ENCODE measurements around the gene CSDE1.
"Not testable (repeated sequence)": the region's sequence is repeated elsewhere in the genome, so short reads cannot be mapped to it uniquely, and the experiment has no call there.

CSDE1 gene

GRCh38 chr1:114757455-114758255 lies at the start of gene CSDE1:
Gene CSDE1 (minus strand): TSS chr1:114757984. CDS start chr1:114739890, 18,094 bp downstream.
- DNase-seq (ENCODE audit: low read depth in 2 of 2): peak; percentile 91 to 94

- not testable (repeated sequence) for DNase-seq (ENCODE audit: low read depth in 2 of 2)
These were observed 46.7 kb upstream of the CSDE1 start for GRCh38 chr1:114804449-114804848.

- no peak for DNase-seq (ENCODE audit: low read depth in 2 of 2)
These were observed 45.2 kb upstream of the CSDE1 start for GRCh38 chr1:114803001-114803400.

DNA sequence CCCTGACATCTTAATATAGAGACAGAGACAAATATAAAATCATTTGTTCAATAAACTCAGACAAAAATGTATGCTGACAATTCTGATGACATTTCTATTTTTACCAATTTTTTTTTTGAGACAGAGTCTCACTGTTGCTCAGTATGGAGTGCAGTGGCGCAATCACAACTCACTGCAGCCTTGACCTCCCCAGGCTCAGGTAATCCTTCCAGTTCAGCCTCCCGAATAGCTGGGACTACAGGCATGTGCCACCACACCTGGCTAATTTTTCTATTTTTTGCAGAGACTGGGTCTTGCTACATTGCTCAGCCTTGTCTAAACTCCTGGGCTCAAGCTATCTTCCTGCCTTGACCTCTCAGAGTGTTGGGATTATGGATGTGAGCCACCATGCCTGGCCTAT lies 36.3 kb upstream of the CSDE1 start:
- DNase-seq (ENCODE audit: low read depth in 2 of 2): no peak

DNA sequence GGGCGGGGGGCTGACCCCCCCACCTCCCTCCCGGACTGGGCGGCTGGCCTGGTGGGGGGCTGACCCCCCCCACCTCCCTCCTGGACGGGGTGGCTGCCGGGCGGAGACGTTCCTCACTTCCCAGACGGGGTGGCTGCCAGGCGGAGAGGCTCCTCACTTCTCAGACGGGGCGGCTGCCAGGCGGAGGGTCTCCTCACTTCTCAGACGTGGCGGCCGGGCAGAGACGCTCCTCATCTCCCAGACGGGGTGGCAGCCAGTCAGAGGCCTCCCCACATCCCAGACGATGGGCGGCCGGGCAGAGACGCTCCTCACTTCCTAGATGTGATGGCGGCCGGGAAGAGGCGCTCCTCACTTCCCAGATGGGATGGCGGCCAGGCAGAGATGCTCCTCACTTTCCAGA lies 32.8 kb upstream of the CSDE1 start:
- not testable (repeated sequence) for DNase-seq (ENCODE audit: low read depth in 2 of 2)

- not testable (repeated sequence) for DNase-seq (ENCODE audit: low read depth in 2 of 2)
These were observed 28.7 kb upstream of the CSDE1 start for GRCh38 chr1:114786440-114786839.

DNA sequence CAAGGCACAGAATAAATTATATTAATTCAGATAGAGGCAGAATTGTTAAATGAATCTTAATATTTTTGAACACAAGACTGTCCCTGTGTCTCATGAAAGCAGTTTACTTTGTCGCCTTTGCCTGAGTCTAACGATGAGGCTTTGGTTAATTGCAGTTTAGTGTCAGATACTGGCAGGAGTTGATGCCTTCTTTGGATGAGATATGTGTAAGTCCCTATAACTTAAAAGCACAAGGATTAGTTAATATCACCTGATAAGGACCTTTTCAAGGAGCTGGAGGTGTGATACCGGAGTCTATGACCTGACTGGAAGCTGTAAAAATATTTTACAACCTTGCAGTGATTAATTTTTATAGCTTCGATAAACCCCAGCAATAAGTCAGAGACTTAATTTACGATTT lies 24.7 kb upstream of the CSDE1 start:
- no peak for DNase-seq (ENCODE audit: low read depth in 2 of 2)

- DNase-seq (ENCODE audit: low read depth in 2 of 2): peak; percentile 83 to 85
These were observed 22.8 kb upstream of the CSDE1 start, which contains the start of gene SIKE1 for GRCh38 chr1:114780344-114781226. Gene SIKE1 (minus strand): TSS chr1:114780685. CDS start chr1:114780607, 78 bp downstream.

DNA sequence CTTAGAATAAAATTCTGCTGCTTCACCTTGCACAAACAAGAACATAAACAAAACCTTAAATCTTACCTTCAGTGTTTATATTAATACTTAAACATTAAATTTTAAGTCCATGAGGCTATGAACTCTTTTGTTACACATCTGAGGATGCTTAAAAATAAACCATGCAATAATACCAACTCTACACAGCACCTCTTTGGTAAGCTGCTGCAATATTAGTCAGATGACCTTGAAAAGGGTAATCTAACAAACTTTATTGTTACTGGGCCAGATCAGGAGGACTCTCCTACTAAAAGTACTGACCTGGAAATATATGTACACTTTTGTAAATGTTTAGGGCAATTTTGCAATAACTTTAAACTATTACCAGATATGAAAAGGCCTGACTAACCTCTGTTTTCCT lies 21.9 kb upstream of the CSDE1 start:
- DNase-seq (ENCODE audit: low read depth in 2 of 2): no peak

DNA sequence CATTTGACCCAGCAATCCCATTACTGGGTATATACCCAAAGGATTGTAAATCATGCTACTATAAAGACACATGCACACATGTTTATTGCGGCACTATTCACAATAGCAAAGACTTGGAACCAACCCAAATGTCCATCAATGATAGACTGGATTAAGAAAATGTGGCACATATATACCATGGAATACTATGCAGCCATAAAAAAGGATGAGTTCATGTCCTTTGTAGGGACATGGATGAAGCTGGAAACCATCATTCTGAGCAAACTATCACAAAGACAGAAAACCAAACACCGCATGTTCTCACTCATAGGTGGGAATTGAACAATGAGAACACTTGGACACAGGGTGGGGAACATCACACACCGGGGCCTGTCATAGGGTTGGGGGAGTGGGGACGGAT lies 18.9 kb upstream of the CSDE1 start:
- DNase-seq (ENCODE audit: low read depth in 2 of 2): not testable (repeated sequence)

DNA sequence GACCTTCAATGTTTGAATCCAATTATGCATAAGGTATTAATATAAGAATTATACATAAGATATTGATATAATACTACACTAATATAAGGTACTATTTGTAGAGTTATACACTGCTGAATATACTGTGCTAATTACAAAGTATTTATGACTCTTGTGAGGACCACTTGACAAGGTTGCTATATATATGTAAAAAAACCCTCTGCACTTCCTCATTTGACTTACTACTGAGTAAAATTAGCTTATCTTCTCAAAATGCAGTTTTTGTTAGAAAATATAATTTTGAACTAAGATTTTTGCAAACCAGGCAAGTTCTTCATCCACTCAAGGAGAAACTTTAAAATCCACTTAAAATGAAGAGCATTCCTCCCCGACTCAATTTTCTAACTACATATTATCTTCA lies 14.2 kb upstream of the CSDE1 start:
- no peak for DNase-seq (ENCODE audit: low read depth in 2 of 2)

DNA sequence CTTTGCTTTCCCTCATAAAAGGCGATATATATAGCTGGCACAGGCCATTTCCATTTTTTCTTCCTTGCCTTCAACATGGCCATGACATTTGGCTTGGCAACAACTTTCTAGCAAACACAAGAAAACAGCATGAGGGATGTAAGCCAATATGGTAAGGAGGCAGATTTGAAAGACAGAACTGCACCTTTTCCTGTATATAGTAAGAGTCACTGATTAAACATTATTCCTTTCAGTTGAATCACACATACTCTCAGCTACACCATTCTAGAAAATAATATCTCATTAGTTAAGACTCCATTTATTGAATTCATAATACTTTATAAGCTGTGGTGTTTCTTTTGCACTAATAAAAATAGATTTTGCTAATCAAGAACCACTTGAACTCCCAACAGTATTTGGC lies 13.2 kb upstream of the CSDE1 start:
- DNase-seq (ENCODE audit: low read depth in 2 of 2): no peak

DNA sequence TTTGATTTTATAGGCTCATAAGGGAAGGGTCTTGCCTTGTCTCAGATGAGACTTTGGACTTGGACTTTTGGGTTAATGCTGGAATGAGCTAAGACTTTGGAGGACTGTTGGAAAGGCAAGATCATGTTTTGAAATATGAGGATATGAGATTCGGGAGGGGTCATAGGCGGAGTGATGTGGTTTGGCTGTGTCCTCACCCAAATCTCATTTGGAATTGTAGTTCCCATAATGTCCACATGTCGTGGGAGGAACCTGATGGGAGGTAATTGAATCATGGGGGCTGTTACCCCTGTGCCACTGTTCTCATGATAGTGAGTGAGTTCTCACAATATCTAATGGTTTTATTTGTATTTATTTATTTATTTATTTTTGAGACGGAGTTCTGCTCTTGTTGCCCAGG lies 6.9 kb upstream of the CSDE1 start:
- no peak for DNase-seq (ENCODE audit: low read depth in 2 of 2)

GRCh38 chr1:114758256-114758832 lies 560 bp upstream of the CSDE1 start:
- DNase-seq (ENCODE audit: low read depth in 2 of 2): no peak

GRCh38 chr1:114756949-114757454 lies 782 bp downstream of the CSDE1 start:
- DNase-seq (ENCODE audit: low read depth in 2 of 2): no peak

DNA sequence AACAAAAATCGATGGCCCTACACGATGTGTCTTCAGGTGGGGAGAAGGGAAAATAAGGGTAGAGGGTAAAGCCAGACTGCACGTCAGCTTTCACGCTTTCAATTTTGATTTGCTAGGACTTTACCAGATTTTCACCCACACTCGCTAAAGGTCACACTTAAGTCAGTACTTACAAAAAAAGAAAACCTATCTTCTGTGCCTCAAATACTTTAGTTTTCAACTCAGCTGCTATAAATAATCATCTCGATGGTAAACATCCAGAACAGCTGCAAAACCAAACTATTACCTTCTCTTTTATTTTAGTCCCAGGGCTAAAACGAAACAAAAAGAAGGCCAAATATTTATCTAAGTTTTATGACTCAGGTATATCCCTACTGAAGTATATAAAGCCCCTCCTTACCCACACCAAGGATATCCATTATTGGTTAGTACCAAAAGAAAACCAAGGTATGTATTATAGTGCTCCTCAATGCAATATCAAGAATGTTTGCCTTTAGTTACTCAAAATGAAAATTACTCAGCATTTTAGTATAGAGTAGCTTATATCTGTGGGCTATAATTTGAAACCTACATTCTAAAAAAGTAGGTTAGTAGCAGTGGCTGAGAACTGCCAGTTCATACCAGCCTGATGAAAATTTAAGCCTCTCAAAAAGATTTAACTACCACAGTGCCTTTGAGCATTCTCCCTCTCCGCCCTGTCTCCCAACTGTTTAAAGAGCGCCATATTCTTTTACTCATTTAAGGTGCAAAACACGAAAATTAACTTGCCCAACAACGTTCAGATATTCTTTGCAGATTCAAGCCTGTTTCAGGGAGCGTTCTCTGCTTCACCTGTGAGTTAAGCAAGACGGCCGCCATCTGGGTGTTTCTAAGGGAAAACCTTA lies 1.5 kb downstream of the CSDE1 start:
- no peak for DNase-seq (ENCODE audit: low read depth in 2 of 2)

GRCh38 chr1:114755006-114755931 lies 2.5 kb downstream of the CSDE1 start:
- no peak for DNase-seq (ENCODE audit: low read depth in 2 of 2)

- DNase-seq (ENCODE audit: low read depth in 2 of 2): not testable (repeated sequence)
These were observed 4.1 kb downstream of the CSDE1 start for GRCh38 chr1:114753702-114754101.

DNA sequence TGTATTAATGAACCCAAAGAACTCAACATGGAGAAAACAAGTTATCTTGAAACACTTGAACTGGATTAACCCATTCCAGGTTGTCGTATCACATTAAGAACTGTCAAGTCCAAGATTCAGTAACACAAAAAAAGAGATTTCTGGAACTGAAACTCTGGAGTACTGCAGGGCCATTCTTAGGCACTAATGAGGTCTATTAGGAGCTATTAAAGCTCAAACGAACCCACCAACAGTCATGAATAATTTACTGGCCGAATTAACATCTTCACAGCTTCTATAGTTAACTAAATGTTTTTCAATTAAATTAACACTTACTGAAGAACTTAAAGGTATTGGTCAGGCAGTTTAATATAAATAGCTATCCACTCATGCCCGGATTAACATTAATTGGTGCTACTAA lies 4.6 kb downstream of the CSDE1 start:
- DNase-seq (ENCODE audit: low read depth in 2 of 2): no peak

GRCh38 chr1:114750780-114751179 lies 7.0 kb downstream of the CSDE1 start:
- DNase-seq (ENCODE audit: low read depth in 2 of 2): no peak

All from activated CD4-positive, alpha-beta T cell treated with anti-CD3 and anti-CD28 coated beads for 24 hours (primary cell).